Thyroid gland (tissue), 4 donors: ENCODE results near the gene MYPN. TPM values are rescaled to one million over a fixed set of nuclear protein-coding genes. Genes with fewer than 3 reads are reported as not detected.

Experiments
- DNase-seq, 2 donors: peaks; one replicate each; pipeline ENCODE4 v3.0.0-alpha.2; 2019
- H3K27ac ChIP-seq, 3 donors: fragments of 200-600 bp; sonication (generic); 1 replicate in 2 of 3; 2 replicates in 1 of 3; pipeline ENCODE4 v1.5.1; 2016 to 2019; ENCODE audit warnings: mild to moderate bottlenecking in 1 of 3, moderate library complexity in 1 of 3
- H3K27me3 ChIP-seq: fragments of 200-600 bp; sonication (generic); one replicate; pipeline ENCODE4 v1.5.1; 2019
- H3K36me3 ChIP-seq, 2 donors: fragments of 200-600 bp; sonication (generic); one replicate each; pipeline ENCODE4 v1.5.1; 2016 to 2019
- H3K4me1 ChIP-seq, 2 donors: fragments of 200-600 bp; sonication (generic); one replicate each; pipeline ENCODE4 v1.5.1; 2017 to 2019
- H3K4me3 ChIP-seq, 3 donors: fragments of 200-600 bp; sonication (generic); replicated peaks in 1 of 3; 1 replicate in 2 of 3; 2 replicates in 1 of 3; pipeline ENCODE4 v1.5.1; 2016; ENCODE audit warnings: mild to moderate bottlenecking in 1 of 3
- H3K9me3 ChIP-seq: fragments of 200-600 bp; sonication (generic); one replicate; pipeline ENCODE4 v1.5.1; 2017
- CTCF ChIP-seq, 6 experiments: fragments of 200-600 bp in 3 of 6; fragments of 450-650 bp in 3 of 6; sonication (generic) in 3 of 6; IDR thresholded peaks; one replicate each; pipeline ENCODE4 v1.5.1; 2016 to 2019; ENCODE audit warnings: antibody characterized with exemption in 6 of 6, mild to moderate bottlenecking in 2 of 6, inconsistent platforms in 1 of 6, moderate library complexity in 1 of 6
- POLR2A ChIP-seq, 2 donors: fragments of 450-650 bp; IDR thresholded peaks; one replicate each; pipeline ENCODE4 v1.6.1; 2017; ENCODE audit warnings: antibody characterized with exemption in 2 of 2, mild to moderate bottlenecking in 2 of 2, moderate library complexity in 1 of 2
- WGBS, 2 donors: methylation state at CpG; one replicate each; pipeline ENCODE4 v1.1.5; 2017; 5-methylcytosine and 5-hydroxymethylcytosine counted together
- intact Hi-C: fragments of 100-400 bp; cut with DNase I; formaldehyde crosslinking; loops from one replicate; pipeline ENCODE4 v1.15.1; 2023
- total RNA-seq, 4 donors: library from RNA; depleted of rRNA; stranded (reverse); fragments of >200 nt; gene quantifications; one replicate each; pipeline ENCODE4 v1.2.3, GENCODE V29; 2016

The MYPN gene
- total RNA-seq, 4 donors from 2014 or later, result 0.11 TPM; not detected in 3

GRCh38 chr10:68121020-68121743 lies 11.9 kb downstream of the MYPN start:
- H3K27me3 ChIP-seq, result no peaks in the 10 kb centered on the region
- 79 to 84% methylated on average over 15 of the region's 15 CpGs for WGBS, 2 donors
- no peaks in the 10 kb centered on the region for H3K36me3 ChIP-seq
- DNase-seq, result no peak
- no peaks in the 10 kb centered on the region for H3K4me1 ChIP-seq
- no peak overlapping the region for H3K4me3 ChIP-seq
- TF ChIP-seq POLR2A (IDR thresholded peaks at IDR 0.05) (no peak), CTCF (IDR thresholded peaks at IDR 0.05) (no peak)
- H3K9me3 ChIP-seq, result no peaks in the 10 kb centered on the region
- no peak overlapping the region for H3K27ac ChIP-seq
- intact Hi-C loops, result no loop called here

DNA sequence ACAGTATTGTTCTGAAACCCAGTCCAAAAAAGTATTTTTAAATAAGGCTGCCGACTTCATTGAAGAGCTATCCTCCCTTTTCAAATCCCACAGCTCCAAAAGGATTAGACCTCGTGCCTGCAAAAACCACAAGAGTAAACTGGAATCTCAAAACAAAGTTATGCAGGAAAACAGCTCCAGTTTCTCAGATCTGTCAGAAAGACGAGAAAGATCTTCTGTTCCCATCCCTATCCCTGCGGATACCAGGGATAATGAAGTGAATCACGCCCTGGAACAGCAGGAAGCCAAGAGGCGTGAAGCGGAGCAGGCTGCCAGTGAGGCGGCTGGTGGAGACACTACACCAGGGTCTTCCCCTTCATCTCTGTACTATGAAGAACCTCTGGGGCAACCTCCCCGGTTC lies 12.6 kb downstream of the MYPN start:
- no peaks in the 10 kb centered on the region for H3K9me3 ChIP-seq
- H3K36me3 ChIP-seq, result no peaks in the 10 kb centered on the region
- H3K27ac ChIP-seq, result no peak overlapping the region
- no peak for TF ChIP-seq CTCF (IDR thresholded peaks at IDR 0.05)
- TF ChIP-seq POLR2A (IDR thresholded peaks at IDR 0.05), result no peak
- intact Hi-C loops, result no loop called here
- H3K4me1 ChIP-seq, result no peaks in the 10 kb centered on the region
- no peaks in the 10 kb centered on the region for H3K27me3 ChIP-seq
- 74 to 79% methylated on average over 9 of the region's 9 CpGs for WGBS, 2 donors
- H3K4me3 ChIP-seq, result no peak overlapping the region
- no peak for DNase-seq

DNA sequence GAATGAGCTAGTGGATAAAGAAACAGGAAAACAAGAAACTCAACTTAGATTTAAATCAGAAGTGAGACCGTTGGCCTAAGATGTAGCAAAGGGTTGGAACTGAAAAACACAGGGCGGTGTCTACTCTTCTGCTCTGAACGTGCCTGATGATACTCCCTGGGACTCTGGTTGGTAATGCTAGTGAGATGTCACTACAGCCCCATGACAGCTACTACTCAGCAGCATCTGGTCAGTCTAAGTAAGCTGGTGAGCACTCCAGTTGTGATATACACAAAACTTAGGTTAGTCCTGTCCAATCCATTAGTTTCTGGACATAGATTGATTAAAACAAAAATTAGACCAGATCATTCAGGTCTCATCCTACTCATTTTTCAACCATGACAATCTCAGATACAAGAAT lies 15.4 kb downstream of the MYPN start:
- TF ChIP-seq CTCF (IDR thresholded peaks at IDR 0.05) (no peak), POLR2A (IDR thresholded peaks at IDR 0.05) (no peak)
- Histone ChIP-seq H3K9me3 (no peaks in the 10 kb centered on the region), H3K4me3 (no peak overlapping the region), H3K4me1 (no peaks in the 10 kb centered on the region), H3K27ac (no peak overlapping the region), H3K36me3 (no peaks in the 10 kb centered on the region), H3K27me3 (no peaks in the 10 kb centered on the region)
- intact Hi-C loops, result no loop called here
- no peak for DNase-seq
- 74 to 75% methylated on average over 3 of the region's 3 CpGs for WGBS, 2 donors

GRCh38 chr10:68125772-68126171 lies 16.5 kb downstream of the MYPN start:
- no peak for TF ChIP-seq CTCF (IDR thresholded peaks at IDR 0.05)
- intact Hi-C loops, result no loop called here
- 35 to 45% methylated on average over 1 of the region's 1 CpG for WGBS, 2 donors

GRCh38 chr10:68128015-68128414 lies 18.7 kb downstream of the MYPN start:
- TF ChIP-seq POLR2A (IDR thresholded peaks at IDR 0.05) (no peak), CTCF (IDR thresholded peaks at IDR 0.05) (no peak)
- Histone ChIP-seq H3K4me3 (no peak overlapping the region), H3K27ac (no peak overlapping the region), H3K4me1 (no peaks in the 10 kb centered on the region), H3K27me3 (no peaks in the 10 kb centered on the region), H3K36me3 (no peaks in the 10 kb centered on the region), H3K9me3 (no peaks in the 10 kb centered on the region)
- intact Hi-C loops, result no loop called here
- DNase-seq, result no peak
- WGBS, 2 donors, result 69 to 70% methylated on average over 2 of the region's 2 CpGs

More at GRCh38 chr10:68125772-68126171, 16.5 kb downstream of the MYPN start:
- no peak for DNase-seq
- no peak overlapping the region for H3K4me3 ChIP-seq
- no peaks in the 10 kb centered on the region for H3K4me1 ChIP-seq
- no peak overlapping the region for H3K27ac ChIP-seq
- no peaks in the 10 kb centered on the region for H3K36me3 ChIP-seq
- no peaks in the 10 kb centered on the region for H3K27me3 ChIP-seq
- H3K9me3 ChIP-seq, result no peaks in the 10 kb centered on the region
